SK-N-SH (cell line): ENCODE data around the gene AGO4. TPM values are rescaled to one million over a fixed set of nuclear protein-coding genes. Genes with fewer than 3 reads are reported as not detected.

ENCODE experiments used
- CTCF ChIA-PET: fragments of 300-600, 350-600 bp; formaldehyde crosslinking; extraction: SDS; loops from one replicate; lab custom pipeline; 2021; lab: Yijun Ruan, JAX
- POLR2A ChIA-PET: fragments of 350-600 bp; sonication (Branson Sonifier 250); formaldehyde crosslinking; extraction: SDS; loops from one replicate; lab custom pipeline; 2020; ENCODE audit warnings: antibody characterized with exemption, inconsistent platforms; lab: Yijun Ruan, JAX
- DNase-seq: peaks from one replicate; pipeline ENCODE4 v3.0.0; 2012
- H2AFZ ChIP-seq: fragments of 200-600 bp; sonication (generic); 2 replicates; pipeline ENCODE4 v1.8.1; 2016; ENCODE audit warnings: antibody characterized with exemption, mild to moderate bottlenecking, low read depth
- H3F3A ChIP-seq: fragments of 200-600 bp; sonication (generic); replicated peaks from 2 replicates; pipeline ENCODE3; 2016; ENCODE audit warnings: antibody characterized with exemption, mild to moderate bottlenecking; ENCODE audit not compliant: insufficient read depth
- H3K27ac ChIP-seq, 2 experiments: fragments of 200-500 bp in 1 of 2; fragments of 200-600 bp in 1 of 2; sonication (Bioruptor generic) in 1 of 2; sonication (generic), shearing (Covaris generic) in 1 of 2; 2 replicates each; pipeline versions ENCODE4 v1.5.1 to v1.6.1; 2014 to 2016; ENCODE audit warnings: low read depth in 2 of 2, inconsistent platforms in 1 of 2, low read length in 1 of 2, mild to moderate bottlenecking in 1 of 2, mixed read lengths in 1 of 2
- H3K27me3 ChIP-seq: fragments of 200-600 bp; sonication (generic), shearing (Covaris generic); 2 replicates; pipeline ENCODE4 v1.6.1; 2016; ENCODE audit warnings: mixed run types; ENCODE audit not compliant: insufficient read depth
- H3K36me3 ChIP-seq, 2 experiments: fragments of 200-500 bp in 1 of 2; fragments of 200-600 bp in 1 of 2; sonication (Bioruptor generic) in 1 of 2; sonication (generic) in 1 of 2; replicated peaks in 1 of 2; 2 replicates each; pipeline versions ENCODE3 to v1.5.1; 2014 to 2016; ENCODE audit warnings: low read length in 1 of 2, mild to moderate bottlenecking in 1 of 2; ENCODE audit not compliant: insufficient read depth in 2 of 2, control insufficient read depth in 1 of 2
- H3K4me1 ChIP-seq, 2 experiments: fragments of 200-500 bp in 1 of 2; fragments of 200-600 bp in 1 of 2; sonication (Bioruptor generic) in 1 of 2; sonication (generic), shearing (Covaris generic) in 1 of 2; 2 replicates each; pipeline versions ENCODE4 v1.5.1 to v1.6.1; 2014 to 2016; ENCODE audit warnings: low read depth in 1 of 2, low read length in 1 of 2, mixed run types in 1 of 2; ENCODE audit not compliant: insufficient read depth in 2 of 2, control insufficient read depth in 1 of 2
- H3K4me2 ChIP-seq: fragments of 200-600 bp; sonication (generic), shearing (Covaris generic); 2 replicates; pipeline ENCODE4 v1.6.1; 2017; ENCODE audit warnings: mixed run types
- H3K4me3 ChIP-seq, 2 experiments: fragments of 200-500 bp in 1 of 2; fragments of 200-600 bp in 1 of 2; sonication (Bioruptor generic) in 1 of 2; sonication (generic), shearing (Covaris generic) in 1 of 2; 2 replicates each; pipeline versions ENCODE4 v1.5.1 to v1.8.1; 2014 to 2016; ENCODE audit warnings: low read depth in 2 of 2, inconsistent platforms in 1 of 2, low read length in 1 of 2, mild to moderate bottlenecking in 1 of 2, mixed read lengths in 1 of 2, moderate library complexity in 1 of 2
- H3K79me2 ChIP-seq: fragments of 200-600 bp; sonication (generic); 2 replicates; pipeline ENCODE4 v1.8.1; 2017; ENCODE audit warnings: mild to moderate bottlenecking; ENCODE audit not compliant: insufficient read depth
- H3K9ac ChIP-seq: fragments of 200-600 bp; sonication (generic); 2 replicates; pipeline ENCODE4 v1.6.1; 2017; ENCODE audit warnings: mixed run types
- H3K9me2 ChIP-seq: fragments of 200-600 bp; sonication (generic); 2 replicates; pipeline ENCODE4 v1.6.1; 2017; ENCODE audit warnings: mixed run types
- H3K9me3 ChIP-seq: fragments of 200-600 bp; sonication (generic); 2 replicates; pipeline ENCODE4 v1.6.1; 2017; ENCODE audit warnings: mixed run types, mild to moderate bottlenecking, moderate library complexity
- H4K20me1 ChIP-seq: fragments of 200-600 bp; sonication (generic); 2 replicates; pipeline ENCODE4 v1.6.1; 2017; ENCODE audit warnings: mild to moderate bottlenecking, mixed run types; ENCODE audit not compliant: insufficient read depth
- CTCF ChIP-seq: fragments of 200-600 bp; sonication (generic); IDR thresholded peaks from 2 replicates; pipeline ENCODE4 v1.6.1; 2017; ENCODE audit warnings: antibody characterized with exemption, mild to moderate bottlenecking, moderate library complexity
- EP300 ChIP-seq, 2 experiments: IDR thresholded peaks; 2 replicates each; pipeline versions ENCODE4 v1.4.0 to v1.6.1; 2012; ENCODE audit warnings: borderline replicate concordance in 1 of 2, low read depth in 1 of 2, low read length in 1 of 2
- FOSL2 ChIP-seq: IDR thresholded peaks from 2 replicates; pipeline ENCODE4 v1.4.0; 2012; ENCODE audit warnings: low read depth, mild to moderate bottlenecking, moderate library complexity, borderline replicate concordance
- FOXM1 ChIP-seq: IDR thresholded peaks from 2 replicates; pipeline ENCODE4 v1.4.0; 2012; ENCODE audit warnings: low read depth, mild to moderate bottlenecking
- GABPA ChIP-seq: IDR thresholded peaks from 2 replicates; pipeline ENCODE4 v1.4.0; 2012; ENCODE audit warnings: low read depth, mild to moderate bottlenecking
- IRF3 ChIP-seq: fragments of 150-350 bp; IDR thresholded peaks from 2 replicates; pipeline ENCODE4 v1.6.1; 2016; ENCODE audit warnings: mild to moderate bottlenecking, low read depth, low read length
- JUND ChIP-seq: IDR thresholded peaks from 2 replicates; pipeline ENCODE4 v1.4.0; 2012
- MAX ChIP-seq: IDR thresholded peaks from 2 replicates; pipeline ENCODE4 v1.4.0; 2012; ENCODE audit warnings: low read depth
- MEF2A ChIP-seq: IDR thresholded peaks from 2 replicates; pipeline ENCODE4 v1.4.0; 2012; ENCODE audit warnings: low read depth, borderline replicate concordance
- MXI1 ChIP-seq: IDR thresholded peaks from 2 replicates; pipeline ENCODE4 v1.6.1; 2012; ENCODE audit warnings: mild to moderate bottlenecking, low read depth, low read length, improper control_type of control experiment
- NRF1 ChIP-seq: IDR thresholded peaks from 2 replicates; pipeline ENCODE4 v1.6.1; 2012; ENCODE audit warnings: low read depth, mild to moderate bottlenecking, low read length
- POLR2AphosphoS5 ChIP-seq: IDR thresholded peaks from 2 replicates; pipeline ENCODE4 v1.6.1; 2012; ENCODE audit warnings: low read depth, low read length
- RXRA ChIP-seq: IDR thresholded peaks from 2 replicates; pipeline ENCODE4 v1.4.0; 2012; ENCODE audit warnings: low read depth, mild to moderate bottlenecking, borderline replicate concordance
- SIN3A ChIP-seq: IDR thresholded peaks from 2 replicates; pipeline ENCODE4 v1.6.1; 2012; ENCODE audit warnings: low read depth, mild to moderate bottlenecking, low read length, moderate library complexity, borderline replicate concordance
- TAF1 ChIP-seq: IDR thresholded peaks from 2 replicates; pipeline ENCODE4 v1.6.1; 2012; ENCODE audit warnings: low read depth, mild to moderate bottlenecking, low read length, moderate library complexity, borderline replicate concordance
- TEAD4 ChIP-seq: IDR thresholded peaks from 2 replicates; pipeline ENCODE4 v1.4.0; 2012; ENCODE audit warnings: mild to moderate bottlenecking, borderline replicate concordance; ENCODE audit not compliant: insufficient read depth
- USF1 ChIP-seq: IDR thresholded peaks from 2 replicates; pipeline ENCODE4 v1.4.0; 2012; ENCODE audit warnings: low read depth, borderline replicate concordance
- USF2 ChIP-seq: fragments of 150-350 bp; IDR thresholded peaks from 2 replicates; pipeline ENCODE4 v1.6.1; 2017; ENCODE audit warnings: antibody characterized with exemption, low read length, low read depth, borderline replicate concordance
- ZBTB33 ChIP-seq: IDR thresholded peaks from 2 replicates; pipeline ENCODE4 v1.4.0; 2012; ENCODE audit warnings: low read depth, borderline replicate concordance
- WGBS: methylation state at CpG from one replicate; pipeline ENCODE4 v1.1.6; 2017; ENCODE audit warnings: low lambda C conversion rate; 5-methylcytosine and 5-hydroxymethylcytosine counted together
- polyA plus RNA-seq, 3 experiments: library from polyadenylated mRNA; depleted of rRNA; stranded (reverse); fragments of >200 nt; gene quantifications; 2 replicates each; pipeline ENCODE4 v1.2.3, GENCODE V29; 2012

Gene AGO4
- polyA plus RNA-seq, 1 of the 3 experiments (the other 2 are of a cell fraction), result 4.8 TPM

GRCh38 chr1:35832276-35832905, 24.6 kb downstream of the AGO4 start:
- DNase-seq, result no peak
- ChIA-PET POLR2A (no interaction called here), CTCF (interaction anchor here (1.0 to 1.5 kb wide), 2 partner anchors 117 to 302 kb away, joined by 3 to 5 read pairs; no protein-coding TSS in a partner anchor)
- Histone ChIP-seq H3K9ac (no peak overlapping the region), H3K27me3 (no peaks in the 10 kb centered on the region), H3K79me2 (no peaks in the 10 kb centered on the region), H3K9me3 (no peaks in the 10 kb centered on the region), H3K4me3 (no peak overlapping the region), H3K4me1 (no peaks in the 10 kb centered on the region), H3K4me2 (no peak overlapping the region), H3F3A (no peaks in the 10 kb centered on the region), H4K20me1 (no peaks in the 10 kb centered on the region), H2AFZ (no peak overlapping the region), H3K36me3 (peaks cover 27 to 74% of the 10 kb centered on the region in 2 experiments), H3K27ac (no peak overlapping the region), H3K9me2 (no peaks in the 10 kb centered on the region)
- 100% methylated on average over 2 of the region's 2 CpGs for WGBS
- no peak for TF ChIP-seq NRF1
- no peak for TF ChIP-seq TAF1
- no peak for TF ChIP-seq MXI1
- no peak for TF ChIP-seq JUND
- TF ChIP-seq GABPA, result no peak
- no peak for TF ChIP-seq MEF2A
- TF ChIP-seq RXRA, result no peak

- H3K4me3 ChIP-seq, result no peak overlapping the region
- TF ChIP-seq SIN3A (no peak), MAX (no peak), MEF2A (no peak), JUND (no peak), USF1 (no peak), TEAD4 (no peak), POLR2AphosphoS5 (no peak), GABPA (no peak), FOSL2 (no peak), FOXM1 (no peak), EP300 (IDR thresholded peaks at IDR 0.05; ENCODE audit: borderline replicate concordance in 1 of 2, low read depth in 1 of 2, low read length in 1 of 2) (no peak), ZBTB33 (no peak), IRF3 (no peak), USF2 (no peak), CTCF (no peak)
- TF ChIP-seq, all 33 proteins: peak for 0
- Histone ChIP-seq H3K27me3 (no peaks in the 10 kb centered on the region), H3F3A (no peaks in the 10 kb centered on the region), H3K4me1 (no peaks in the 10 kb centered on the region), H4K20me1 (no peaks in the 10 kb centered on the region), H3K36me3 (peaks cover 27 to 68% of the 10 kb centered on the region in 2 experiments), H3K9me3 (no peaks in the 10 kb centered on the region), H3K4me2 (no peak overlapping the region), H3K79me2 (no peaks in the 10 kb centered on the region), H3K9ac (no peak overlapping the region), H3K27ac (no peak overlapping the region), H3K9me2 (no peaks in the 10 kb centered on the region), H2AFZ (no peak overlapping the region)
- POLR2A ChIA-PET, result no interaction called here
- WGBS, result 97% methylated on average over 2 of the region's 2 CpGs
- CTCF ChIA-PET, result interaction anchor here (1.4 kb wide), 1 partner anchor 49 kb away, joined by 6 read pairs; the partner anchor contains the start of gene AGO1
- DNase-seq, result no peak
These were observed 25.6 kb downstream of the AGO4 start for GRCh38 chr1:35833395-35833794.
